GM18505 (cell line): Measurements from ENCODE around the gene MGP.

Source experiments
- ATAC-seq: cut with Tn5 transposase; IDR thresholded peaks from one replicate; pipeline ENCODE4 v1.9.1; 2021; ENCODE audit not compliant: unreplicated experiment
- POLR2A ChIP-seq: IDR thresholded peaks from 4 replicates; pipeline ENCODE4 v1.6.1; 2011; ENCODE audit warnings: borderline replicate concordance; ENCODE audit not compliant: insufficient read depth, insufficient read length; ENCODE audit errors: extremely low read depth

Gene MGP

DNA sequence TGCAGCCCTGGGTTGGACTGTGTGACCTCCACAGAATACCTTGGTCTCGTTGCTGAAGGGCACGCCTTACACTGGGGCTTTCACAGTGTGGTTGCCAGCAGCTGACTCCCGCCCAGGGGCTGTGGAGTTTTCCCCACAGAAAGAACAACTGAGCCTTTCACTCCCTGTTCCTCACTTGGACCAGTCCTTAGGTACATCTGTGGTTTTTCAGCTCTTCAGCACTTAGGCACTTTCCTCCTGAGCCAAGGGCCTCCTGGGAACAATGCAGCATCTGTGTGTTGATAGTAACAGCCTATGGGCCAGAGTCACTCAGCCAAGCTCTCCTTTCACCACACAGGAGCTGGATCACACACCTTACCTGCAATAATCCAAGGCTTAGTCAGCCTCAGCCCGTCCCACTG is 27.7 kb upstream of the MGP start:
- no peak for TF ChIP-seq POLR2A
- ATAC-seq: no peak

DNA sequence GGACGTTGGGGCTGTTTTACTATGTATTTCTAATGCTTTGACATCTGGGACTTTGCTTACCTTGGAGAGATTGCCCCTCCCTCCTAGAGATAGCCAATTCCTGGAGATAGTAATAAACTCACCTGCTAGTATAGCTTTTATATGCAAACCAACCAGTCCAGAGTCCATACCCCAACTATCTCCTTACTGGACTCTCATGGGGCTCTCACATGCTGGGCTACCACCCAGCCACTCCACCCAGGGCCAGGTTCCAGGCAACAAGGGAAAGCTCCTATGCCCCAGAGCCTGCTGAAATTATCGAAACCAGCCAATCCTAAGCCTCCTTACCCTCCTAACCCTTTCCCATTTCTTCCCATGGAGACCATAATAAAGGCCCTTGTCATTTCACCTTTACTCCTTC is 25.5 kb upstream of the MGP start:
- no peak for TF ChIP-seq POLR2A
- no peak for ATAC-seq

DNA sequence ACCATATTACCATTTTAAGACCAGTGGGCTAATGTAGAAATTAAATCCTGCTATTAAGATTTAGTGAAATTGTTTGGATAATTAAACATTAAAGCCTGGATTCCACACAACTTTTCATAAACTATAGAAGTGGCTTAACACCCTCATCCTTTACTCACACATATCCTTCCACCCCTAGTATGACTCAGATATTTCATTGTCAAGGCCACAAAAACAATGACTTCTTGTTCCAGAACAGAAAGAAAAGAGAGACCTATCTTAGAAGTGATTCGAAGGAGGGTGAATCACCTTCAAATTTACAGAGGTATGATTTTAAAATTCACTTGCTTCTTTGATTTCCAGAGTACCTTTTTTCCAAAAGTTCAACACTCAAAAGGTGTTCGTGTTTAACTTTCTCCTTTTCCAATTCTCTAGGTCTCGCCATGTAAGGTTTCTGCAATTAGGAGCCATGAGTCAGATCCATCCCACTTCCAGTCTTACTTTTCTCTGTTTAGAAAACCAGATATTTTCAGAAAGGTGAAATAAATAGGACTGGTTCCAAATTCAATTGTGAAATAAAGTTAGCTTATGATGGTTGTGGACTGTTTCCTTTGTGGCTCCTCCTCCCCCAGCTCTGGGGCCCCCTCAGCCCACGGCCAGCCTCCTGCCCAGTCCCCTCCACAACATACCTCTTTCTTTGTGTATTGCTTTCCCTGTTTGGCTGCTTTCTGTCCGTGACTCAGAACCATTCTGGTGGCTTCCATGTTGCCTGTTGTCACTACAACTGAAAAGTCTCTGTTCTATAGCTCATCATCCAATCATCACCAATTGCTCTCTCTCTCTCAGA is 24.6 kb upstream of the MGP start:
- TF ChIP-seq POLR2A: no peak
- ATAC-seq: no peak

DNA sequence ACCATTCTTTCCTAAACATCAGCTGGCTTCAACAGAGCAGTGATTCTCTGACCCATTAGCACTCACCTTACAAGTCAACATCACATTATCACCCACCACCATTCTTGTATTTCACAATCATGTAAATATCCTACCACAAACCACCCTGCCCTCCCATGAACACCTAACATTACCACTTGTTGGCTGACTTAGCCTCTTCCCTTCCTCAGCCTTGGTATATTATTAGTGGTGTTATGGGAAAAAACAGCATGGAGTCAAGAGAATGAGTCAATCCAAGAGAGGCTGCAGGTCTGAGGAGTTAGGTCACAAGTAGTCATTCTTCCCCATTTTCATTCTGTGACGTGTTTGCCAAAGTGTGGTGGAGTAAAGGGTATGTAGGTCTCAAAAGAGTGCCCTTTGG is 22.3 kb upstream of the MGP start:
- TF ChIP-seq POLR2A: no peak
- ATAC-seq: no peak

DNA sequence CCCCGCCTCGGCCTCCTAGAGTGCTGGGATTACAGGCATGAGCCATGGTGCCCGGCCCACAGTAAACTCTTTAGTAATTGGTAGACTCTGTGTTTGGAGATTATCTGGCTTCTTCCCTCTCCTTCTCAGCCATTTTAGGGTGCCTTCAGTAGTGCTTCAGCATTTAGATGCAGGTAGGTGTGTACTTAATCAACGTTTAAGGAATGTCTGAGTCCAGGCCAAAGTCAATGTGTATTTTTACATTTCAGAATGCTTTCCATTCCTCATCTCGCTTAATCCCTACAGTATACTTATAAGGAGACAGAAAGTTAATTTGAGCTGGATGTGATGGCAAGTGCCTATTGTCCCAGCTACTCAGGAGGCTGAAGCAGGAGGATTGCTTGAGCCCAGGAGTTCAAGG is 20.5 kb upstream of the MGP start:
- ATAC-seq: no peak
- no peak for TF ChIP-seq POLR2A

DNA sequence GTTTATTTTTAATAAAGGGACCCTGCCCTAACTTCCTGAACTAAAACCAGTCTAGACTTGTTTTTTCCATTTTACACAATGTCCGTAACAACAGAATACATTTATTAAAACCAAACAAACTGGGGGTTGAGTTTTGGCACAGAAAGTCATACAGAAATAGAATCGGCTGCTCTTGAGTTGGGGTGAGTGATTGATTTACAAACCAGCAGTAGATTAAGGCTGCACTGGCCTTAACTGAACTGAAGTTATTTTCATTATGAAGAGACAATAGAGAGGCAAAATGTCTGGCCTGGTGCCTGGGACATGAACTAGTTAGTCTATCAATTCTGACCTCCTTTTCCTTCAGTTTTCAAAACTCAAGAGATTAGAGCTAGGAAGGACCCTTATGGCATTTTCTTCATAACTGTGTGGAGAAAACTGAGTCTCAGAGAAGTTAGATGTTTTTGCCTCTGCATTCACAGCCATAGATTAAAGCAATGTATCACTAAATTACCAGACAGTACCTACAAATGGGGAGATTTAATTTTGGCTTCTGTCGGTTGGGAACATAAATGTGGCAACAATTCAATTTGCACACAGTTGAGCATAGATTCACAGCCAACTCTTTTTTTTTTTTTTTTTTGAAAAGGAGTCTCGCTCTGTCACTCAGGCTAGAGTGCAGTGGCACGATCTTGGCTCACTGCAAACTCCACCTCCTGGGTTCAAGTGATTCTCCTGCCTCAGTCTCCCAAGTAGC is 19.8 kb upstream of the MGP start:
- no peak for TF ChIP-seq POLR2A
- no peak for ATAC-seq

DNA sequence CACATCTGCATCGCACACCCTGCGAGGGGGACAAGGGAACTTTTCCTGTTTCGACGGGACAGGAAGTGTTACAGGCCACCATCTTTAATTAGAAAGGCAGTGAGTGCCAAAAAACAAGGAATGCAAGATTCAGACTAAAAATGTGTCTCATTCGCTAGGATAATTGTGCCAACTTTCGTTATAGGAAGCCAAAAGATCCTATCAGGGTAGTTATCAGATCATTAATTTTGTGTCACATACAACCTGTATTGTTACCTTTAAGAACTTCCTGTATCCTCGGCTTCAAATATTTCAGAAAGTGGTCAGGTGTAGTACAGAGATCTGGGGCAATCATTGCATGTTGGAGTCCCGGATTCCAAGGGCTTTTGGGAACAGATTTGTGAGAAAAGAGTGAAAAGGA is 19.2 kb upstream of the MGP start:
- no peak for ATAC-seq
- TF ChIP-seq POLR2A: no peak

DNA sequence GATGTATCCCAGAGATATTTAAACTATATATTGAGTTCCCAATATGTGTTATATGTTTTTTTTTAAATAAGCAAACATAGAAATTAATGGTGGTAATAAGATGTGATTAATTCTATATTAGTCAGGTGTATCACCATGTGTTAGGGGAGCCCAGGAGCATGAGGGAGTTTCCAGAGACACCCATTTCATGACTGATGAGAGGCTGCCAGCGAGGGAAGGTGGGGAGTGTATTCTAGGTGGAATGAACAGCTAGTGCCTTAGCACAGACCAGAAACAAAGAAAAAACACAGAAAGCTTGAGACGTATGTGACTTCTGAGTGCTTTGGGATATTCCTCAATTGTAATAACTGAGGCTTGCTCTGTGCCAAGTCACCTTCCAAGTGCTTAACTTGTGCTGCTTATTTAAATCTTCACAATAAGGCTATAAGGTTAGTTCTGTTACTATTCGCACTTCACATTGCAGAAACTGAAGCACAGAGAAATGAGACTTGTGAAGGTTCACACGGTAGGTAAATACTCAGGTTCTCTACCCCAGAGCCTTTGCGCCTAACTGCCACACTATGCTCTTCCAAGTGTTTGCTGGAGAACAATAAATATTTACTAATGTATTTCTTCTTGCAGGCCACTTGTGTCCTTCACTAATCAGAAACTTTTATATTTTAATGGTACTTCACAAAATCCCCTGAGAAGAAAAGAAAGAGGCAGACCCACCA is 17.9 kb upstream of the MGP start:
- no peak for ATAC-seq
- TF ChIP-seq POLR2A: no peak

DNA sequence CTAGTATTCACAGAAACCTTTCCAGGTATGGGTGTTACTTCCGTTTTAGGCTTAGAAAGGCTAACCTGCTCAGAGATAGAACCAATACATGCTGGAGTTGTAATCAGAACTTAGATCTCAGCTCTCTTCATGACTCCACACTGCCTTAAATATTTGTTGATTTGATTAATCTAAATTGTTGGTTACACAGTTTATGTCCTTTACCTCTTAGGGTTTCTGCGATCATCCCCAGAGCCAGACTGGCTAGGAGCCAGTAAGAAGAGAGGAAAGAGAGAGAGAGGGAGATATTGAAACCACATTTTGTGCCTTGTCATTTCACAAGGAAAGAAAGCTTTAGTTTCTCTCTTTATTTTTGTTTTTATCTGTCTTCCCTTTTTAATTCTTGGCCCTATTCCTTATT is 16.8 kb upstream of the MGP start:
- no peak for ATAC-seq
- TF ChIP-seq POLR2A: no peak

DNA sequence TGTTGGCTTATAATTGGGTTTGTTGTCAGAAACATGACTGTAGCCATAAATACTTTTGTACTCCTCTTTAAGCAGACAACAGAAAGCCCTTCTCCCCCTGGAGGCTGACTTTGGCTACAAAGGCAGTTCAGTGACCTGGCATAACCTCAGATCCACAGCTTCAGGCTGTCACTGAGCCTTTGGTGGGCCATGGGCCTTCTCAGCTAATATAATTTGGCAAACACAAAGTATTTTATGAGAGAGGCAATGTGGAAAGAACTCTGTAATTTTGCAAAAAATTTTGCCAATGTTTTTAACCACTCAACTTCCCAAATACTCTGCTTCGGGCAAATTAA is 15.5 kb upstream of the MGP start:
- TF ChIP-seq POLR2A: no peak
- no peak for ATAC-seq

DNA sequence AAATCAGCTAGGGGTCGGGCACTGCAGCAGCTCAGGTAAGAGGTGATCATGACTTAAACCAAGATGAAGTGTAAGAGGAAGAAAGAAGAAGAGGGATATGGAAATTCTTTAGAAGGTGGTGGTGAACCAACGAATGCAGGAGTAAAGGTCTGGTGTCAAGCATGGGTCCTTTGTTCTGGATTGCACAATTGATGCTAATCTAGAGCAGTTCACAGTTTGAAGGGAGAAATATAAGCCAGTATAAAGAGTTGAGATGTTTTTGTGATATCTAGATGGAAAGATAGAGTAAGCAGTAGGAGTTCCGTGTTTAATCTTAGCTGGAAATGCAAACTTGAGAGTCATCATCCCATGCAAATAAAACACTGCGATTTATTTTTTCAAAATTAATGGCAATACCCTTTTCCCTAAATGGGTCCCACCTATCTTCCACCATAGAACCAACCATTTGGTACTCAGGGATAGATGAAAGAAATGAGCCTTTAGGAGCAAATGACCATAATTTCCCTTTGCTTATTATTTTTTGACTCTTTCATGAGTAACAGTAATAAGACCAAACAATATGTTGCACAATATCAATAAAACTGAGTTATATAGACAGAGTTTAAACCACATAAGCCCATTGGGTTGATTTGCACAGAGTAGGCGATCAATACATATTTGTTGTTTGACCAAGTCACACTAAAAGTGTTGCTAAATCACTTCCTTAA is 15.0 kb upstream of the MGP start:
- no peak for TF ChIP-seq POLR2A
- no peak for ATAC-seq

DNA sequence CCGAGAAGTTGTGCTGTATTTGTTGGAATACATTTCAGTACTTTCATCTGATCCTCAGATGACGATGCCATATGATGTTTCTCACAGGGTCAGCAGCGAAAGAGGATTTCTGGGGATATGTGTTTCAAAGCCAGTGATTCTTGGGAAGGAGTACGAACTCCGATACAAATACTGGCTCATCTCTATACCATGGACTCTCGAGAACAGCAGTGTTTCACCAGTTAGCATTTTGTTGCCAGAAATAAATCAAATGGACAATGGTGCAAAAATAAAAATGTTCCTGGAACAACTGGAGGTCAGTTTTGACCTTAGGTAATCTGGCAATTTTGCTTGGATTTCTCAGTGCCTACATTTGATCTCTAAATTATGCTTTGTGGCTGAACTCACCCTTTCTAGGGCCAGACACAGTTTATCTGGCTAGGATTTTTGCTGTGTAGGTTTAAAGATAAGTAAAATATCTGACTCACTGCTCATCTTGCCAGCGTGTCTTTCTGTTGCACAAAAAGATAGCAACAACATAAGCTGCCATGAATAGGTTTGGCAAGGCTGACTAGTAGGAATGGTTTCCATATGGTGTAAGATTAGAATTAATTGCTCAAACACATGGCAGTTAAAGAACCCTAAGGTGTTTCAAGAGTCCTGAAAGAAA is 11.0 kb upstream of the MGP start:
- TF ChIP-seq POLR2A: no peak

DNA sequence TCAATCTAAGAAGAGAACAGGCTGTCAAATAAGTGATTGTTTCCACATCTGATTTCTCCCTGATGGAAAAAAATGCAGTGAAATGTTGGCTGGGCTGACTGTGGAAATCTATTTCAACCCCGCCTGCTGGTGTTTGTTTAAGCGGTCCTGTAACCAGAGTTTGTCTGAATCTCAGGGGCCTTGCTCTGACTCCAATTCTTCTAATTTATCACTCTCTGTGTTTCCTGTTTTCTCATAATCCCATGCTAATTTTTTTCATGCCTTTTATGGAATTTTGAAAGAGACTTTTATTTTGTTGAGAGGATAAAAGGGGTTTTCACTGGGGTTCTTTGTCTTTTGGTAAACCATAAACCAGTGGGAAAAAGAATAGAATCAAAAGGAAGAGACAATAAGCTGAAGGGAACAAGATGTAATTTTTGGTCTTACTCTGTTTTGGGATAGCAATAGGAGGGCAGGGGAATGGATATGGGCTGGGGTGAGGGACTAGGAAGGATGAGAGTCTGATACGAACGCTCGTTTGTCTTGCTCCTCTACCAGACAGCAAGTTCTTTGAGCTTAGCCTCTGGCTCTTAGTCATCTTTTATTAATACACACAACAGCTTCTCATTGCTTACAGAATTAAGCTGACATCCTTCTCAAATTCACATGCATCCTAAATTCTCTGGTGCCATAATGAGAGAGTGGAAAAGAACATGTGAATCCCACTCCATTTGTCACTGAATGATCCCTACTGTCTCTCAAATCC is 8.0 kb upstream of the MGP start:
- no peak for TF ChIP-seq POLR2A
- no peak for ATAC-seq

More for the DNA sequence above, 11.0 kb upstream of the MGP start:
- ATAC-seq: no peak
